HG03066 (cell line): ENCODE data around the gene AMMECR1L.
A peak's percentile ranks its signal among the peaks of the same experiment; 100 is the strongest.
"Not testable (repeated sequence)": the region's sequence is repeated elsewhere in the genome, so short reads cannot be mapped to it uniquely, and the experiment has no call there.

Experiments used
- ATAC-seq: cut with Tn5 transposase; IDR thresholded peaks from one replicate; pipeline ENCODE4 v1.9.1; 2021; ENCODE audit warnings: low read depth; ENCODE audit not compliant: unreplicated experiment

Gene AMMECR1L

DNA sequence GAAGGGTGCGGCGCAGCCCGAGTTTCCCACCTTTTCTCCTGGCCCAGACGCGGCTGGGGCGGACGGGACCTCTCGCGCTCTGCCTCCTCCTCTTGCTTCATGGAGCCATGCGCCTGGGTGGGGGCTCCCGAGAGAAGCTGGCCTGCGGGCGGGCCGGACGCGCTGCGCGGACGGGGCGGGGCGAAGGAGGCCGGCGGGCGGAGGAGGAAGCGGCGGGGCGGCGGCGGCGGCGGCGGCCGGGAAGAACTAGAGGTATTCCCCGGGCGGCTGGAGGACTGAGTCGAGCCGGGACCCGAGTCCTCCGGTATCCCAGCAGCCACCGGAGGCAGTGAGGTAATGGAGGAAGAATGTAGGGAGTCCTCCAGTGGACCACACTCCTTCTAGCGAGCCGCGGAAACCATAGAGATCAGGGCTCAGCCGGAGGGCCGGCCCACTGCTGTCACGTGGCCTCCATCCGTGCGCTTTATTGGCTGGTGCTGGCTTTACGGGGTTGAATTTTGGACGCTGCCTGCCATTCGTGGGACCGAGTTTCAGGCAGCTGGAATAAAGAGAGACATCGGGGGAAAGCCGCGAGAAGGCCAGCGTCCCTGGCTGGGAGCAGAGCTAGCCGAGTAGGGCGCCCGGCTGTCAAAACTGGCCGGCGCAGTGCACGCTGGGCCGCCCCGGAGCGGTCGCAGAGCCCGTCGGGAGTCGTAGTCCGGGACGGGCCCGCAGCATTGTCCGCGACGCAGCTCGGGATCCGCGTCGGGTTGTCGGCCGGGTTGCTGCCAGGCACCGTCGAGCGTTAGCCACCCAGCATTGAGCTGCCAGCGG lies at the start of gene AMMECR1L:
TSS of gene AMMECR1L (minus strand) at position 177 of the 813 bp plus-strand sequence. CDS start 11,722 bp downstream, outside the sequence.
- peak; percentile 94 for ATAC-seq

DNA sequence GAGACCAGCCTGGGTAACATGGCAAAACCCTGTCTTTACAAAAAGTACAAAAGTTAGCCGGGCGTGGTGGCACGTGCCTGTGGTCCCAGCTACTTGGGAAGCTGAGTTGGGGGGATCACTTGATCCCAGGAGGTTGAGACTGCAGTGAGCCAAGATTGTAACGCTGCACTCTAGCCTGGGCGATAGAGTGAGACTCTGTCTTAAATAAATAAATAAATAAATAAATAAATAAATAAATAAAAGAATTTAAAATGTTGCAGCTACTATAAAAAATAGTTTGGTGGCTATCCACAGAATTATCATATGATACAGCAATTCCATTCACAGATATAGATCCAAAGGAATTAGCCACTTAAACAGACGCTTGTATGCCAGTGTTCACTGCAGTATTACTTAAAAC lies 49.6 kb upstream of the AMMECR1L start:
- ATAC-seq = no peak

DNA sequence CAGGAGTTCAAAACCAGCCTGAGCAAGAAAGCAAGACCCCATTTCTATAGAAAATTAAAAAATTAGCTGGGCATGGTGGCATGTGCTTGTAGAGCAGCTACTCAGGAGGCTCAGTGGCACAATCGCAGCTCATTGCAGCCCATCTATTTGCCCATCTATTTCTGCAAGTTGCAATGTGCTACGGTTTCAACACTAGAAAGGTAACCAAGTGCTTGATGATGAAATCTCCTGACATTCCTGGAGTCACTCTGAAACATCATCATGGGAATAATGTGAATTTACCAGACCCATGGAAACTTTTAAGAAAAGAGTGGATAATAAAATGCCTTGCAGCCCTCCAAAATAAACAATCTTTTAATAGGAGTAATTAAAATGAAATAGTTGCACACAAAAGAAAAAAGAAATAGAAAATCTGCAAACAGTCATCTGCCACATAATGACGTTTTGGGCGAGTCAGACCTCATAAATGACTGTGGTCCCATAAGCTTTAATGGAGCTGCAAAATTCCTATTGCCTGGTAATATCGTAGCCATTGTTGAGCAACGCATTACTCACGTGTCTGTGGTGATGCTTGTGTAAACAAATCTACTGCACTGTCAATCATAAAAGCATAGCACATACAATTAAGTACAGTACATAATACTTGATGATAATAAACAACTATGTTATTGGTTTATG lies 46.6 kb upstream of the AMMECR1L start:
- no peak for ATAC-seq

DNA sequence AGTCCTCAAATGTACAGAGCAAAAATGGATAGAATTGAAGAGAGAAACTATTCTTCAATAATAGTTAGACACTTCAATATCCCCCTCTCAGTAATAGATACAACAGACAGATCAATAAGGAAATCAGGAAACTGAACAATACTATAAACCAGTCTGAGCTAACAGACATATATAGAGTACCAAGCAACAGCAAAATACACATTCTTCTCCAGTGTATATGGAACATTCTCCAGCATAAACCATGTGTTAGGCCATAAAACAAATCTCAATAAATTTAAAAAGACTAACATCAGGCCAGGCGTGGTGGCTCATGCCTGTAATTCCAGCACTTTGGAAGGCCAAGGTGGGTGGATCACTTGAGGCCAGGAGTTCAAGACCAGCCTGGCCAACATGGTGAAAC lies 43.7 kb upstream of the AMMECR1L start:
- ATAC-seq = no peak

DNA sequence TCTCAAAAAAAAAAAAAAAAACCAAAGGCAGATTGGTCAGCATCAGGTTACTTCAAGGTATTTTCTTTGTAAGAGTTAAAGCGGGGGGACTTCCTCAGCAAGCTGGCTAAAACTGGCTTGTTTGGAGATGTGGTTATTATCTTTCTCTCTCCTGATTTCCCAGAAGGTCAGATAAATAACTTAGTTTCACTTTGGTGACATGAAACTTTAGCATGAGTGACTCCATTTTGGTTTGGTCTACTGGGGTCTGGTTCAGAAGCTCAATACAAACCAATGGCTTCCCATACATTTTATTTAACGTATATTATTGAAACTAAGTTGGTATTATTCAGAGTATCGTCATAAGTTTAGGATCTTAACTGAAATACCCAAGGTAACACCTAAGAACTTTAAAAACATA lies 41.6 kb upstream of the AMMECR1L start:
- no peak for ATAC-seq

DNA sequence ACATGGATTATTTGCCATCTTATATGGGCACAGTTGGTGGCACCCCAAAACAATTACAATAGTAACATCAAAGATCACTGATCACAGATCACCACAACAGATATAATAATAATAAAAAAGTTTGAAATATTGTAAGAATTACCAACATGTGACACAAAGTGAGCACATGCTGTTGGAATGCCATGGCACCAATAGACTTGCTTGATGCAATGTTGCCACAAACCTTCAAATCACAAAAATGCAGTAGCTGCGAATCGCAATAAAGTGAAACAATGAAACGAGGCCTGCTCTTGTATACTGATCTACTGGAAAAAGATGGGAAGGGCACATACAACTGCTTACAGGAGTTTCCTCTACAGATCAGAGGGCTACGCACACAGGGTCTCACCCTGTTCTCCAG lies 32.2 kb upstream of the AMMECR1L start:
- ATAC-seq = no peak

DNA sequence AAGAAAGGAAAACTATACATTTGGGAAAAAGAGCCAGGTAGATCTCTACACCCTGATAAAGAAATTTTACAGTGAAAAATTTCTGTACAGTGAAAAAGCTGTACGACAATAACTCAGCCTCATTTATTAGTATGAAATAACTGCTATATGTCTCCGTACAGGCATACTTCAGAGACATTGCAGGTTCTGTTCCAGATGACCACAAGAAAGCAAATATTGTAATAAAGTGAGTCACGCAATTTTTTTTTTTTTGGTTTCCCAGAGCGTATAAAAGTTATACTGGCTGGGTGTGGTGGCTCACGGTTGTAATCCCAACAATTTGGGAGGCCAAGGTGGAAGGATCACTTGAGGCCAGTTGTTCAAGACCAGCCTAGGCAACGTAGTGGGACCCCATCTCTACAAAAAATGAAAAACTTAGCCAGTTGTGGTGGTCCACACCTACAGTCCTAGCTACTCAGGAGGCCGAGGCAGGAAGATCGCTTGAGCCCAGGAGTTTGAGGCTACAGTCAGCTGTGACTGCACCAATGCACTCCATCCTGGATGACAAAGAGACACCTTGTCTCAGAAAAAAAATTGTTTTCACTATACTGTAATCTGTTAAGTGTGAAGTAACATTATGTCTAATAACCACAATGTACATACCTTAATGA lies 28.2 kb upstream of the AMMECR1L start:
- ATAC-seq = no peak

DNA sequence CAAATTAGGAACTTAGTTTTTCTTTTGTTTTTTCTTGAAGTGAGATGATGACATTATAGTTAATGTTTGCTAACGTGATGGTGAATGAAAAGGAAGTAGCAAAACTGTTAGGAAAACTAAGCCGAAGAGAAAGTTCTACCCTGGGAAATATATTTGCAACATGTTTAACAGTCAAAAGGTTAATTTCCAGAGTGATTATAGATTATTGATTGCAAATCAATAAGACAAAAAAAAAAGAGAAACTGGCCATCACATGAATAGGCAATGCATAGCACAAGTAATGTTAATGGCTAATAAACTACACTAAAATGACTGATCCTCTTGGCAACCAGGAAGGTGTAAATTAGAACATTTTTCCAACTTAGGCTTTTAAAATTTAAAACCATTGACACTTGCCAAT lies 26.0 kb upstream of the AMMECR1L start:
- no peak for ATAC-seq

DNA sequence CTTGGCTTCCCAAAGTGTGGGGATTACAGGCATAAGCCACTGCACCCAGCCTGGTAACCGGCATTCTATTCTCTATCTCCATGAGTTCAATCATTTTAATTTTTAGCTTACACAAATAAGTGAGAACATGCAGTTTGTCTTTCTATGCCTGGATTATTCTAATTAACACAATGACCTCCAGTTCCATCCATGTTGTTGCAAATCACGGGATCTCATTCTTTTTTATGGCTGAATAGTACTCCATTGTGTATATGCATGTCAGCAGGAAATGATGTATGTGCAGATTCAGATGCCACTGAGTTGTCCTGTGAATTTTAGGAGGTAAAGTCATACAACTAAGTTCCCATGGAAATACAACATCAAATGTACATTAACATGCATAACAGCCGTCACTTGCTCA lies 24.7 kb upstream of the AMMECR1L start:
- ATAC-seq = no peak

DNA sequence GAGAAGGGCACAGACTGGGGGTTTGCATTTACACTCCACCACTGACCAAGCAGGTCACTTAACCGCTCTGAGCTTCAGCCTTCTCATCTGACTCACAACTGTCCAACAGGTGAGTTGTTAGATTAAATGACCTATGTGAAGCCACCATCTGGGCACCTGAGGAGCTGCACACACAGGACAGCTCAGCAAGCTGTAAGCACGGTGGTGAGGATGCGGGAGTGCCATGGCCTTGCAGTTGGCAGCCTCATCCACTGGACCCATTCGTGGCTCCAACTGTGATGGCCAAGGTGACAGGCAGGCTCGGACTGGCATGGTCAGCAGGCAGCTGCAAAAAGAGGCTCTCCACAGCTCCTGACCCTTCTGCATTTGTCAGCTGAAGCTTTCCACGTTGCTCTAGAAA lies 23.3 kb upstream of the AMMECR1L start:
- ATAC-seq = no peak

DNA sequence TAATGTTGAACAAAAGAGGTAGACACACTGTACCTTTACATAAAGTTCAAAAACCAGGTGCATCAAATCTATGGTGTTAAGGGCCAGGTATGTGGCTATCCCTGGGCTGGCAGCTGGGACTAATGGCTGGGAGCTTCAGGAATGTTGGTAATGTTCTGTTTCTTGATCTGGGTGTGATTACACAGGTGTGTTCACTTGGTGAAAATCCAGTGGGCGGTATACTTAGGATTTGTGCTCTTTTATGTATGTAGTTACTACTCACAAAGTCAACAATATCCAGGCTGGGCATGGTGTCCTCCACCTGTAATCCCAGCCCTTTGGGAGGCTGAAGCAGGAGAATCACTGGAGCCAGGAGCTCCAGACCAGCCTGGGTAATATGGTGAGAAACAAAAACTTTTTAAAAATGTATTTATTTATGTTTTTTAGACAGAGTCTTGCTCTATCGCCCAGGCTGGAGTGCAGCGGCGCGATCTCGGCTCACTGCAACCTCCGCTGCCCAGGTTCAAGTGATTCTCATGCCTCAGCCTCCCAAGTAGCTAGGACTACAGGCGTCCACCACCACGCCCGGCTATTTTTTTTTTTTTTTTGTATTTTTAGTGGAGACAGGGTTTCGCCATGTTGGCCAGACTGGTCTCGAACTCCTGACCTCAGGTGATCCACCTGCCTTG lies 22.1 kb upstream of the AMMECR1L start:
- ATAC-seq = not testable (repeated sequence)

DNA sequence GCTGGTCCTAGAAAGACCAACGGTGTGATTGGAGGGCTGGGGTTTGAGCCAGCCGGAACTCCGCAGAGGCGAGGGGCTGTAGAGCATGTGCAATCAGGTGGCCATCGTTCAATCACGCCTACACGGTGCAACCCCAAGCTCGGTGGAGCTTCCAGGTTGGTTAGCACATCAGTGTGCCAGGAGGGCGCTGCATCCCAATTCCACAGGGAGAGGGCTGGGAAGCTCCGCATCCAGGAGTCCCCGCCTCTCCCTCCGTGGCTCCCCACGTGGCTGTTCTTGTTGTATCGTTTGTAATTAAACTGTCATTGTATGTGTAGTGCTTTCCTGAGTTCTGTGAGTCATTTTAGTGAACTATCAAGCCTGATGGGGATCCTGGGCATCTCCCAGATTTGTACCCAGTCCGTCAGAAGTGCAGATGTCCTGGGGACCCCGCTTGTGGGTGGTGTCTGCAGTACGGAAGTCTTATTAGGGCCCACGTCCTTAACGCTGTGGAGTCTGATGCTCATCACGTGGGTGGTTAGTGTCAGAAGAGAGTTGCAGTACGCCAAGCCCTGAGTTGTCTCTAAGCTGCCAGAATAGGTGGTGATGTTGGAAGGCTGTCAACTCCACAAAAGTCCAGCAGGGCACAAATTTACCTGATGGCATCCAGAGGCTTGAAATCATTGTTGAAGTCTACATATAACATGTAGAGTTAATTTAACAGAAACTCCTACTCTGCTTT lies 20.6 kb upstream of the AMMECR1L start:
- no peak for ATAC-seq

DNA sequence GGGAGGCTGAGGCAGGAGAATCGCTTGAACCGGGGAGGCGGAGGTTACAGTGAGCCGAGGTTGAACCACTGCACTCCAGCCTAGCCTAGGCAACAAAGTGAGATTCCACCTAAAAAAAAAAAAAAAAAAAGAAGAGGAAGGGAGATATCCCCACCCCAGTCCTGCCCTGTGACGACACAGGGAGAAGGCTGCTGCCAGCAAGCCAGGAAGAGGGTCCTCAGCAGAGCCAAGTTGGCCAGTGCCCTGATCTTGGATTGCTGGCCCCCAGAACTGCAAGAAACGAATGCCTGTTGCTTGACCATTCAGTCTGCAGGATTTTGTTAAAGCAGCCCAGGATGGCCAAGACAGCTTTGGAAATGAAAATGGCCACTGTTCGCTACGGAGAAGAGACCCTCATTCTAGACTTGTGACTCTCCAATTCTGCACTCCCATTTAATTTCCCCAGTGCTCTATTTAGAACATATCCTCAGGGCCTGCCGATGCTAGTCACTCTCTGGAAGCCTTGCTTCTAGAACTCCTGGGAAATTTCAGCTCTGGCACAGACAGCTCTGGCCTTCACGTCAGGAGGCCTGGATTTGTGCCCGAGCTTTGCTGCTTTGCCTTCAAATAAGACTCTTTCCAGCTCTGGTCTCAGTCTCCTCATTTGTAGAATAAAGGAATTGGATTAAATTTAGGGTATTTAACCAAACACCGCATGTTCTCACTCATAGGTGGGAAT lies 15.7 kb upstream of the AMMECR1L start:
- no peak for ATAC-seq

DNA sequence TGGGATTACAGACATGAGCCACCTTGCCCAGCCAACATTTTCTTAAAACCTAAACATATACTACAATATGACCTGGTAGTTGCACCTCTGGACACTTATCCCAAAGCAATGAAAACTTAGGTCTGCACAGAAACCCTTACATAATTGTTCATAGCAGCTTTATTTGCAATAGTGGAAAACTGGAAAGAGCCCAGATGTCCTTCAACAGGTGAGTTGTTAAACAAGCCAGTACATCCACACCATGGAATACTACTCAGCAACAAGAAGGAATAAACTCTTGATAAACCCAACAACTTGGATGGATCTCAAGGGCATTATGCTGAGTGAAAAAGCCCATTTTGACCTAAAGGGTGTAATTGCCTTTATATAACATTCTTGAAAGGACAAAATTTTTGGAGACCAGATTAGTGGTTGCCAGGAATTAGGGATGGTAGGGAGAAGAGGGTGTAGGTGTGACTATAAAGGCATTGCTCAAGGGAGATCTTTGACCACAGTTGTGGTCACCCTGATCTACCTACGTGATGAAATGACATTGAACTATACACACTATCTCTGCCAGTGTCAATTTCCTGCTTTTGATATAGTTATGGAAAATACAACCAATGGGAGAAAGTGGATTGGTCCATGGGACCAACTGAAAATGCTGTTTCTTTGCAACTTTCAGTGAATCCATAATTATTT lies 11.9 kb upstream of the AMMECR1L start:
- ATAC-seq = no peak

DNA sequence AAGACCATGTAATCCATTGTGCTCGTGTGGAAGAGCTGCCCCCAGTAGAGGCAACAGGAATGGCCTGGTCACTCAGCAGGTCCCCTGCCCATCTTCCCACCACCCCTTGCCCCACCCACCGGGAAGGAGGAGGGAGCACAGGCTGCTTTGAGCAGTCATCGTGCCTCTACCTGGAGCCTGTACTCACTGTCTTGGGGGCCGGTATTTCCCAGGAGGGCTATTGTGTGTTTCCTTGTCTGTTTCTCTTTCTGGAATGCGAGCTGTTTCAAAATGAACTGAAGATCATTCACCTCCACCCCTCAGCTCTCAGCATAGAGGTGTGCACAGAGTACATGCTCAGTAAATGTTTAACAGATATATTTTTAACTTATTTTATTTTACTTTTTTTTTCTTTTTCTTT lies 7.7 kb upstream of the AMMECR1L start:
- no peak for ATAC-seq

DNA sequence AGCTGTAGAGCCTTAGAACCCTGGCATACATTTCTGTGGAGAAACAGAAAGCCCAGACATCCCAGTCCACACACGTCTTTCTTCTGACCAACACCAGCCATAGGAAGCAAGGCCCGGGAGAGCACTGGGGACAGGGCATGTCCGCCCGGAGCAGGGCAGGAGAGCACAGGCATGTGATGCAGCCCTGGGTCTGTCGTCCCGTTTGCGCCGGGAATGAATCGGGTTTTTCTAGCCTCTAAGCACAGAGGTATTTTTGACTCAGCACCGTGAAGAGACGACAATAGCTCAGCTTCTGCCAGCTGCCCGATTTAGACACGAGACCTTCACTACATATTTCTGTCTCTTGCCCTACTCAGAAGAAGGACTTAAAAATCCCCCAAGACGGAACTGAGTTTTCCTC lies 7.3 kb upstream of the AMMECR1L start:
- ATAC-seq = no peak

DNA sequence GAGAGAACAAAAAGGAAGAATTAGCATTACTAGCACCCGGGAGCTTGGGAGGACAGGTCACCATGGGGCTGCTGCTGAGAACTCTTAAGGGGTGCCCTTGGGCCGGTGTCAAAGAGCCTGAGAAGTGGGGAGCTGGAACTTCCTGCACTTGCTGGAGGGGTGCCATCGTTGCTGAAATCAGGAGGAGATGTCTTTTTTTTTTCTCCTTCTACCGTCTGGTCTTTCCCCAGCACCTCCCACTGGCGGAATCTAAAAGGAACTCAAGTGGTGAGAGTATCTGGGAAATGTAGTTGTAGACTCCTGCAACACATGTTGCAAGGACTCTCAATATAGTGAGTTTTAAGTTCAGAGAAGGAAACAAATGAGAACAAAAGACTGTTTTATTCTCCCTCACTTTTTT lies 6.1 kb upstream of the AMMECR1L start:
- ATAC-seq = no peak

DNA sequence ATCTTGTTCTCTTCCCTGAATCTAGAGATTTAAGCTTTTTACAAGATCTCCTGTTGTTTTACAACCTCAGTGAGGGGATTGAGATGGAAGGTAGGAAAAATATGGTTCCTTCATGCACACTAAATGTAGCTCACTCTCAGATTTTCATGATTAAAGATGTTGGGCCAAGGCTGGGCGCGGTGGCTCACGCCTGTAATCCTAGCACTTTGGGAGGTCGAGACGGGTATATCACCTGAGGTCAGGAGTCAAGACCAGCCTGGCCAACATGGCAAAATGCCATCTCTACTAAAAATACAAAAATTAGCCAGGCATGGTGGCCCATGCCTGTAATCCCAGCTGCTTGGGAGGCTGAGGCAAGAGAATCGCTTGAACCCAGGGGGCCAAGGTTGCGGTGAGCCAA lies 5.0 kb upstream of the AMMECR1L start:
- ATAC-seq = not testable (repeated sequence)

DNA sequence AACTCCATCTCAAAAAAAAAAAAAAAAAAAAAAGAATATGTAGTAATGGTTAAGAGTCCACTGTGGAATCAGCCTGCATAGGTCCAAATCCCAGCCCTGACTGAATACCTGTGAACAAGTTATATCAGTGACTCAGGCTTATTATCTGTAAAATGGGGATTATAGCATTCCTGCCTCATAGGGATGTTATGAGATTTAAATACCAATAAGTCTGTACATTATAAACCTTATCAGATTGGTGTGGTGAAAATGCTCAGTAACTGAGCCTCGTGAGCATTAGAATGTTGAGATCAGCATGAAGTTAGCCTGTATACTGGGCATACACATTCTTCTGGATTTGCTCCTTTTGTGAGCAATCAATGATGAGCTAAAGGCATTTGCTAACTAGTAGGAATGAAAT lies 3.0 kb upstream of the AMMECR1L start:
- ATAC-seq = no peak
